Measurements from ENCODE around the gene KIAA1755. TPM values are rescaled to one million over a fixed set of nuclear protein-coding genes. Genes with fewer than 3 reads are reported as not detected.

Gene KIAA1755
- total and polyA plus RNA-seq, 9 of the 15 experiments (the other 6 are each of a cell fraction or from before 2014, with no cell fraction given), result not detected

DNA sequence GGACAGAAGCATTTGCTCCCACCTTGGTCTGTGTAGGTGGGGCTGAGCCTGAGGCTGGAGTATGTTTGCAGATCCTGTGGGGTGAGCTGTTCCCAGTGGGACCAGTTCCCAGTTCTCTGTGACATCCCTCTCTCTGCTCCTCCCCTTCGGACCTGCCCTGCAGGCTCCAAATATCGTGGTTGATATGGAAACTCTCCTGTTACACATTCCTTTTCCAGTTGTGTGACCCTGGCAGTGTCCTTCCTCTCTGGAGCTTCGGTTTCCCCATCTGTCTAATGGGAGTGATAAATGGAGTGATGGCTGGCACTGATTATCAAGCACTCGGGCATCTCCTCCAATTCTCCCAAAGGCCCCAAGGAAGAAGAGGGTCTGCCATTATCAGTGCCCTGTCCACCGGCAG lies 79.8 kb downstream of the KIAA1755 start:
- Histone ChIP-seq H3K9me3 (replicated peaks; ENCODE audit: control insufficient read depth, insufficient read depth, low read depth, low read length) (no peaks in the 10 kb centered on the region), H4K20me1 (replicated peaks; ENCODE audit: control insufficient read depth, insufficient read depth, low read length) (0 out of 2 replicates have a peak, but pooled peaks cover 7% of the 10 kb centered on the region), H3K4me3 (no peak overlapping the region), H3K27ac (ENCODE audit: extremely low read depth, low read depth, low read length) (no peak overlapping the region), H3K9me1 (ENCODE audit: control insufficient read depth, insufficient read depth, low read length) (no peaks in the 10 kb centered on the region), H3K9ac (ENCODE audit: insufficient read depth in 1 of 2, low read depth in 2 of 2, low read length in 2 of 2) (no peak overlapping the region), H3K79me2 (ENCODE audit: control insufficient read depth, insufficient read depth, low read length) (no peaks in the 10 kb centered on the region), H3K4me1 (replicated peaks in 1 of 2; ENCODE audit: control insufficient read depth in 2 of 2, insufficient read depth in 2 of 2, low read length in 2 of 2) (no peaks in the 10 kb centered on the region), H3K4me2 (ENCODE audit: insufficient read depth, low read length) (no peak overlapping the region), H3K36me3 (ENCODE audit: control insufficient read depth, insufficient read depth, low read length) (no peaks in the 10 kb centered on the region), H2AFZ (ENCODE audit: low read depth, low read length) (no peak overlapping the region), H3K27me3 (ENCODE audit: control insufficient read depth in 2 of 2, insufficient read depth in 2 of 2, low read length in 2 of 2) (peaks cover 43 to 57% of the 10 kb centered on the region in 2 experiments; a peak in 4 of 5 replicates)
- no peak for ATAC-seq
- 6% methylated on average over 5 of the region's 5 CpGs for WGBS (ENCODE audit: insufficient coverage, low coverage, missing lambda C conversion rate)
- intact Hi-C loops (cut with micrococcal nuclease), result no loop called here
- in situ Hi-C loops (cut with MboI), result no loop called here
- CTCF ChIA-PET (ENCODE audit: low intra/inter-chr PET ratio), result no interaction called here
- no peak for FAIRE-seq
- BruUV-seq (replicated peaks), result no TSS peak
- POLR2A ChIA-PET, result interaction anchor here (0.6 kb wide), 1 partner anchor 518 kb away, joined by 5 read pairs; no protein-coding TSS in a partner anchor
- no peak for TF ChIP-seq NELFE (IDR thresholded peaks at IDR 0.05; ENCODE audit: insufficient read depth, insufficient read length)
- TF ChIP-seq, protein P1, sequence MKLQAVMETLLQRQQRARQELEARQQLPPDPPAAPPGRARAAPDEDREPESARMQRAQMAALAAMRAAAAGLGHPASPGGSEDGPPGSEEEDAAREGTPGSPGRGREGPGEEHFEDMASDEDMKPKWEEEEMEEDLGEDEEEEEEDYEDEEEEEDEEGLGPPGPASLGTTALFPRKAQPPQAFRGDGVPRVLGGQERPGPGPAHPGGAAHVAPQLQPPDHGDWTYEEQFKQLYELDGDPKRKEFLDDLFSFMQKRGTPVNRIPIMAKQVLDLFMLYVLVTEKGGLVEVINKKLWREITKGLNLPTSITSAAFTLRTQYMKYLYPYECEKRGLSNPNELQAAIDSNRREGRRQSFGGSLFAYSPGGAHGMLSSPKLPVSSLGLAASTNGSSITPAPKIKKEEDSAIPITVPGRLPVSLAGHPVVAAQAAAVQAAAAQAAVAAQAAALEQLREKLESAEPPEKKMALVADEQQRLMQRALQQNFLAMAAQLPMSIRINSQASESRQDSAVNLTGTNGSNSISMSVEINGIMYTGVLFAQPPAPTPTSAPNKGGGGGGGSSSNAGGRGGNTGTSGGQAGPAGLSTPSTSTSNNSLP (IDR thresholded peaks at IDR 0.05; ENCODE audit: borderline replicate concordance, low read depth, low read length), result no peak
- TF ChIP-seq STAT5A (IDR thresholded peaks at IDR 0.05; ENCODE audit: borderline replicate concordance, low read length), result no peak
- no peak for TF ChIP-seq FOXJ2 (tag; IDR thresholded peaks at IDR 0.05)
- TF ChIP-seq NCOR1 (IDR thresholded peaks at IDR 0.05), result no peak
- TF ChIP-seq KLF10 (CRISPR knock-in tag; IDR thresholded peaks at IDR 0.05), result no peak
- no peak for DNase-seq (ENCODE audit: extremely low read depth in 1 of 4, low spot score in 3 of 4)

All from K562 (cell line).